Skeletal muscle tissue (tissue), 4 donors: ENCODE measurements around the gene PTPRK. TPM values are rescaled to one million over a fixed set of nuclear protein-coding genes. Genes with fewer than 3 reads are reported as not detected.

Experiments used
- H3K27ac ChIP-seq: one replicate; pipeline ENCODE4 v1.7.0; 2013; ENCODE audit warnings: mild to moderate bottlenecking, low read depth, low read length, inconsistent platforms
- H3K27me3 ChIP-seq, 3 donors: one replicate each; pipeline ENCODE4 v1.7.0; 2013; ENCODE audit warnings: low read length in 3 of 3; ENCODE audit not compliant: control insufficient read depth in 3 of 3, insufficient read depth in 3 of 3
- H3K36me3 ChIP-seq, 3 donors: one replicate each; pipeline ENCODE4 v1.7.0; 2013; ENCODE audit warnings: low read length in 3 of 3; ENCODE audit not compliant: control insufficient read depth in 3 of 3, insufficient read depth in 3 of 3
- H3K4me1 ChIP-seq, 3 donors: one replicate each; pipeline ENCODE4 v1.7.0; 2013; ENCODE audit warnings: low read length in 3 of 3, mild to moderate bottlenecking in 3 of 3; ENCODE audit not compliant: control insufficient read depth in 3 of 3, insufficient read depth in 3 of 3
- H3K4me3 ChIP-seq, 3 donors: one replicate each; pipeline ENCODE4 v1.7.0; 2013; ENCODE audit warnings: low read length in 3 of 3
- H3K9ac ChIP-seq, 3 donors: one replicate each; pipeline ENCODE4 v1.7.0; 2013; ENCODE audit warnings: low read length in 3 of 3, mild to moderate bottlenecking in 3 of 3, moderate library complexity in 2 of 3, low read depth in 1 of 3
- H3K9me3 ChIP-seq, 3 donors: one replicate each; pipeline ENCODE4 v1.7.0; 2013; ENCODE audit warnings: low read length in 3 of 3; ENCODE audit not compliant: control insufficient read depth in 3 of 3
- total RNA-seq: library from RNA; depleted of rRNA; stranded (reverse); fragments of >200 nt; gene quantifications from one replicate; pipeline ENCODE4 v1.2.3, GENCODE V29; 2014
- donor health status: Osteomylitis.

Gene PTPRK
- total RNA-seq, 1 donor from 2014 or later, result 37.1 TPM

- H3K9ac ChIP-seq, result no peak overlapping the region
- H3K36me3 ChIP-seq, result peaks cover 0 to 6% (median 0%) of the 10 kb centered on the region in 3 donors
- no peak overlapping the region for H3K4me3 ChIP-seq
- no peaks in the 10 kb centered on the region for H3K9me3 ChIP-seq
- H3K27me3 ChIP-seq, result no peaks in the 10 kb centered on the region
- H3K27ac ChIP-seq, result no peak overlapping the region
- no peaks in the 10 kb centered on the region for H3K4me1 ChIP-seq
Measured at GRCh38 chr6:128070406-128070805, 450.0 kb downstream of the PTPRK start.

GRCh38 chr6:128069188-128069587 is 451.2 kb downstream of the PTPRK start:
- no peak overlapping the region for H3K9ac ChIP-seq
- H3K4me3 ChIP-seq, result no peak overlapping the region
- H3K9me3 ChIP-seq, result no peaks in the 10 kb centered on the region
- no peaks in the 10 kb centered on the region for H3K4me1 ChIP-seq
- no peak overlapping the region for H3K27ac ChIP-seq
- peaks cover 0 to 6% (median 0%) of the 10 kb centered on the region in 3 donors for H3K36me3 ChIP-seq
- no peaks in the 10 kb centered on the region for H3K27me3 ChIP-seq

DNA sequence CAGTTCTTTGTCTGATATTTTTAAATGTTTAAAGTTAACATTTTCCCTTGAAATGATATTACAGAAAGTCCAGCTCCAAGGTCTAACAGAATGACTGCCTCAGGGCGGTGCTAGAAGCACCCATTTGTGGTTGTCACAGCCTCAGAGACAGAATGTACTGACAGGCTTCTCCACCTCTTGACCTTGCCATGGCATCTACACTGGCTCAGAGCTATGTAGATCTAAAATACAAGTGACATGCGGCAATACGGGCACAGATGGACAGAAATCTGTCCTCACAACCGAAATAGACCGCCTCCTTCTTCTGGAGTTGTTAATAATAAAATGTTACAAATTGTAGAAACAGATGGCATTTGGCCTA is 452.3 kb downstream of the PTPRK start:
- Histone ChIP-seq H3K9me3 (no peaks in the 10 kb centered on the region), H3K4me1 (no peaks in the 10 kb centered on the region), H3K4me3 (no peak overlapping the region), H3K27ac (no peak overlapping the region), H3K9ac (no peak overlapping the region), H3K36me3 (peaks cover 0 to 6% (median 0%) of the 10 kb centered on the region in 3 donors), H3K27me3 (no peaks in the 10 kb centered on the region)

DNA sequence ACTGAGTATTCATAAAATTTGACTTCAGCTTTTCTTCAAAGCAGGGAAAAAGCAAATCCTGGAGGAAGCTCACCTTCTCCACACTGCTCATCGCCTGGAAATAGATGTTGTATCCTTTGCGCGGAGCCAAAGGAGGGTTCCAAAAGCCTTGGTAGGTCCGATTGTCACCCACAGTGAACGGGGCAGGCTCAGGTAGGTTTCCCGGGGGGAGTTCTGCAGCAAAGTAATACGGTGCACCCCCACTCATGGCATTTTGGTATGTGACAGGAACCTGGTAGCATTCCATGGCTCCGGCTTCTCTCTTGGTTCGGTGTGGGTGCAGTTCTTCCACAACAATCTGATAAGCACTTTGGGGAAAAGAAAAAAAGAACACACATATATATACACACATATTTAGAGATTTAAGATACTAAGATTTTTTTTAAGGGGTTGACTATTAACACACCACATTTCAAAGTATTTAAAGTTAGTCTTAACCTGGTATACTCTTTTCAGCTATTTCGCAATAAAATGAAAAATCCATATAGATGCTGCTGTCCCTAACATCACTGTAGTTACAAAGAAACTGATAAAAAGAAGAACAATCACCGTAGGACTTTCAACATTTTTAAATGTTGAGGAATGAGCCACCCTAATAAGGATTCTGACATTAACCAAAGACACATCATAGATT is 452.8 kb downstream of the PTPRK start:
- no peak overlapping the region for H3K27ac ChIP-seq
- H3K9me3 ChIP-seq, result no peaks in the 10 kb centered on the region
- H3K36me3 ChIP-seq, result peaks cover 0 to 6% (median 0%) of the 10 kb centered on the region in 3 donors
- H3K9ac ChIP-seq, result no peak overlapping the region
- no peaks in the 10 kb centered on the region for H3K4me1 ChIP-seq
- no peaks in the 10 kb centered on the region for H3K27me3 ChIP-seq
- H3K4me3 ChIP-seq, result no peak overlapping the region

DNA sequence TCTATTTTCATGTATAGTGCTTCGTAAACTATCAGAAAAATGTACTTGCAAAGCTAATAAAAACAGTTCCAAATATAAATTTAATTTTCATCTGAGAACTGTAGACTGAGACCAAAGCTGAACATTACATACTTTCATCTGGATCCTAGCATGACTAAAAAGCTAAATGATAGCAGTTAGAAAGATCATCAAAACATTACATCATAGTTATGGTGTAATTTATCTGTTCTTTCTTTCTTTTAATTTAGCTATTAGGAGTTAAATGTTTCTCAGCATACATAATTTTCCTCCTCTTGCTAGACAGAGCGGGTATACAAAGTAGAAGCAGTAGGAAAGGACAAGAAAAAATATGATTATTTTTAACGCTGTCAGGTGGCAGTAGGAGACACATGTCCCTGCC is 455.3 kb downstream of the PTPRK start:
- Histone ChIP-seq H3K9me3 (no peaks in the 10 kb centered on the region), H3K9ac (no peak overlapping the region), H3K36me3 (peaks cover 0 to 6% (median 0%) of the 10 kb centered on the region in 3 donors)

GRCh38 chr6:128064540-128064895 is 455.9 kb downstream of the PTPRK start:
- Histone ChIP-seq H3K4me3 (no peak overlapping the region), H3K36me3 (peaks cover 0 to 6% (median 0%) of the 10 kb centered on the region in 3 donors), H3K9ac (no peak overlapping the region), H3K27ac (no peak overlapping the region), H3K4me1 (no peaks in the 10 kb centered on the region), H3K27me3 (no peaks in the 10 kb centered on the region), H3K9me3 (no peaks in the 10 kb centered on the region)

More for the DNA sequence above, 455.3 kb downstream of the PTPRK start:
- Histone ChIP-seq H3K27me3 (no peaks in the 10 kb centered on the region), H3K27ac (no peak overlapping the region), H3K4me1 (no peaks in the 10 kb centered on the region), H3K4me3 (no peak overlapping the region)

DNA sequence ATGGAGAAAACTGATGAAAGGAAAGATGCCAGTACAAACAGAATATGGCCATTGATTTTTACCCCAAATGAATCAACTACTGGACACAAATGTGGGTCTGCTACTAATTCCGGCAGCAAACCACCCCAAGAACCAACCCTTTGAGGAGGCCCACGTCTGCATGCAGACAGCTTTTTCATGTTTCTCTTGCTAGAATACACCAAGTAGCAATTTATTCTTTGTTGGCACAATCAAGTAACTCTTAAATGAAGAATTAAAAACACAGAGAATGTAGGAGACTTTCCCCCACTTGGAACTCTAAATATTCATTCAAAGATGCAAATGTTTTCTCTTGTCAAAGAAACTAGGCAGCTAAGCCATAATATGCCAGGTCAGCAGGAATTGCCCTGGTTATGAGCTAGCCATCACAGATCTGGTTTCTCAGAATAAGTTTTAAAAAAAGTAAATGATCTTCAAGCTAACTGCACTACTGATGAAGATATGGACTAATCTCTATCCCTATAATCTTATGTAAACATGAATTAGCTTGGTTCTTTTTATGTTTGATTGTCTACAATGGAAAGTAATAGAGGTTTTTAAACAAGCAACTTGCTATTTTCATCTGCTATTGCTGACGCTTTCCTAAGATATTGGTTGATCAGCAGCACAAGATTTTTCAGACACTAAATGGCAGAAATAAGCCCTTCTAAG is 456.4 kb downstream of the PTPRK start:
- H3K27me3 ChIP-seq, result no peaks in the 10 kb centered on the region
- no peaks in the 10 kb centered on the region for H3K4me1 ChIP-seq
- H3K9me3 ChIP-seq, result no peaks in the 10 kb centered on the region
- no peak overlapping the region for H3K27ac ChIP-seq
- peaks cover 0 to 6% (median 0%) of the 10 kb centered on the region in 3 donors for H3K36me3 ChIP-seq
- H3K4me3 ChIP-seq, result no peak overlapping the region
- no peak overlapping the region for H3K9ac ChIP-seq

- no peaks in the 10 kb centered on the region for H3K4me1 ChIP-seq
- H3K4me3 ChIP-seq, result no peak overlapping the region
- H3K27ac ChIP-seq, result no peak overlapping the region
- no peaks in the 10 kb centered on the region for H3K9me3 ChIP-seq
- H3K36me3 ChIP-seq, result peaks cover 0 to 6% (median 0%) of the 10 kb centered on the region in 3 donors
- no peaks in the 10 kb centered on the region for H3K27me3 ChIP-seq
- H3K9ac ChIP-seq, result no peak overlapping the region
Measured at GRCh38 chr6:128062882-128063603, 457.4 kb downstream of the PTPRK start.

DNA sequence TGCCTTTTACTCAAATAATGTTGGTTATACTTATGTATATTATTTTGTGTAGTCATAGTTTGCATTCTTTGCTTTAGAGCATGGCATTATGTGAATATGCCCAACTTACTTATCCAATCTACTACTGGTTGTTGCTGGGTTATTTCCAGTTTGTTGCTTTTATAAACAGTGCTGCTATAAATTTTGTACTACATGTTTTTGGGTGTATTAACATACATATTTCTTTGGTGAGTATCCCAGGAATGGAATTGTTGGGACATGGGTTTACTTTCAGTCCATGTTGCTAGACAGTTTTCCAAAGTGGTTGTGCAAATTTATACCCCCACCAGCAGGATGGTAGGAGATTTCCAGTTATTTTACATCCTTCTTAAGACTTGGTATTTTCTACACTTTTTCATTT is 462.5 kb downstream of the PTPRK start:
- H3K27me3 ChIP-seq, result no peaks in the 10 kb centered on the region

DNA sequence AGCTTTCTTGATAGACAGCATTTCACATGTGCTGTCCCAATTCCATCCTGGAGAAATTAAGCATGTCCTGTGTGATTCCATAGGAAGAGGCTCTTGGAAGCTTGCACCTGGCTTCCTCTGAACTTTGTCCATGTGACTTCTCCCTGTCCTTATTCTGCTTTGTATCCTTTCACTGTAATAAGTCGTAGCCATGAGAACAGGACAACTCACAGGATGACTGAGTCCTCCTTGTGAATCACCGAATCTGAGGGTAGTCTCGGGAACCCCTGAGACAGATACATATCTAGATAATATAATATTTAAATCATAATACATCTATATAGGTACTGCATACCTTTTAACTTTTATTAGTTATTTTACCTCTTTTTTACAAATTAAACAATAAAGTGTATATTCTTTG is 462.9 kb downstream of the PTPRK start:
- Histone ChIP-seq H3K9me3 (no peaks in the 10 kb centered on the region), H3K9ac (no peak overlapping the region), H3K36me3 (no peaks in the 10 kb centered on the region), H3K27me3 (no peaks in the 10 kb centered on the region), H3K27ac (no peak overlapping the region), H3K4me1 (no peaks in the 10 kb centered on the region), H3K4me3 (no peak overlapping the region)

More for the DNA sequence above, 462.5 kb downstream of the PTPRK start:
- no peak overlapping the region for H3K9ac ChIP-seq
- H3K4me3 ChIP-seq, result no peak overlapping the region
- no peaks in the 10 kb centered on the region for H3K9me3 ChIP-seq
- H3K4me1 ChIP-seq, result no peaks in the 10 kb centered on the region
- H3K36me3 ChIP-seq, result no peaks in the 10 kb centered on the region
- H3K27ac ChIP-seq, result no peak overlapping the region
